Measurements from ENCODE around the gene ETV6.
A peak's percentile ranks its signal among the peaks of the same experiment; 100 is the strongest.

Gene ETV6

DNA sequence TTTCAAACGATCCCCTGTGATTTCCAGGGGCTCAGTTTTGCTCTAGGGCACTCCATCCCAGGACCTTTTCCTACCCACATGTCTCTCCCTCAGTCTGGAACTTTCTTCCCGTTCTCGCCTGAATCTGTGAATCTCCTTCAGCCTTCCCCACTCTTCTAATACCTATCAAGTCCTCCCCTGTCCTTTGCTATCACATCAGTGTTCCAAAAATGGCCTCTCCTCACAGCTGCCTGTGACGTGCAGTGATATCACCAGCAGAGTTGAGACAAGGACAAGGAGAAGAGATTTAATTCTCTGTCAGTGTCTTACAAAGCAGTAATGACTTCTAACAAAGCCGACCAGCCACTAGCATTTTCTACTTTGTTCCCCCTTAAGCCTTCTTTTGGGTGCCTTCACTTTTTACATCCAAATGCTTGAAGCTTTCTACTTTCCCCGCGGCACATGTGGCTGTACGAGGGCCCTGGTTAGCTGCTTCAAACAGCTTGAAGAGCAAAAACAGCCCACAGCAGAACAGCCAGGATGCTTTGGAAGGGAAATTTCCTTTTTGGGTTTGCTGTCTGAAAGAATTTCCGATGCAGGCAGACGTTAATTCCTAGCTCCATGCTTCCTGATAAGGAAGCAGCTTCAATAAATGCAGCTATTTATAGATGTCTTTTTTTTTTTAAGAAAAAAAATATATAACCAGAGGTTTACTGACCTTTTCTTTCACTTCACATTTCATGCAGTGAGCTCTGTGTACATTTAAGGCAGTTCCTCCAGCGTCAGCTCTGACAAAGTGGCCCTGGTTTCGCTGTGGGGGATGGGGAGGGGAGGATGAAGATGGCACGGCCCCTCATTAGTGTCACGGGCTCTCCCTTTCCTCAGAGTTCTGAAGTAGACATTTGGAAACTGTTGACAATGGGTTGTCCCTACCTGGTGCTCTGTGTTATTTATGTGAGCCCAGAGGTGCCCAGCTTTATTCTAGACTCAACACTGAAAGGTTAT lies 109.3 kb downstream of the ETV6 start:
- DNase-seq: peak; percentile 22

DNA sequence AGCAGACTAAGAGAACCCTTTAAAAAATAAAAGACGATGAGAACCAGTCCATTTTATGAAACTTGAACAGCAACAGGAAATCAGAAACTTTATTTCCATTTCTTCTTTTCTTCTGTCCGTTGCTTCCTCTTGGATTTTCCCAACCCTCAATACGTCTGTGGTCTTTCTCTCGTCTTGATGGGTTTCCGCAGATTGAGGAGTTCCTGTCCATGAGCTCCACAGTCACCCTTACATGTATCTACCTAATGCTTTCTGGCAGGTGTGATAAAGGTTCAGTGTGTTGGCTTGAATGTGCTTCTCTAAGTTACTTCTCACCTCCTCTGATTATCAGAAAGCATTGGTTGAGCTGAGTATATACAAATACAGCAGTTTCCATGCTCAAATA lies 110.0 kb downstream of the ETV6 start:
- DNase-seq: no peak

DNA sequence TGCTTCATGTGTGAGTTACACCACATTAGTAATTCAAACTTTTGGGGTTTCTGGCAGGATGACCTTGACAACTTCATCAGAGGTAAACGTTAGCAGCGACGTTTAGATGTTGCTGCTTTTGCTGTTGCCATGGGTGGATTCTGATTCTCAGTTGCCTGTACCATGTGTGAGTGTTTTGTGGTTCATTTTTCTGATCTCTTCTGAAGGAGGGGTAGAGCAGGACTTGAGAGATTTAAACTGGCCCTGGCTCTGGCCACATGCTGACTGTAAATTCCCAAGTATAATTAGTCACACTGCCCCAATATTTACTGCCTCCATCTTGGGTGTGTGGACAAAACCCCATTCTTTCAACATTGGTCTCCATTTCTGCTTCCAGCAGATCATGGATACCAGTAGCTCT lies 110.4 kb downstream of the ETV6 start:
- DNase-seq: no peak

DNA sequence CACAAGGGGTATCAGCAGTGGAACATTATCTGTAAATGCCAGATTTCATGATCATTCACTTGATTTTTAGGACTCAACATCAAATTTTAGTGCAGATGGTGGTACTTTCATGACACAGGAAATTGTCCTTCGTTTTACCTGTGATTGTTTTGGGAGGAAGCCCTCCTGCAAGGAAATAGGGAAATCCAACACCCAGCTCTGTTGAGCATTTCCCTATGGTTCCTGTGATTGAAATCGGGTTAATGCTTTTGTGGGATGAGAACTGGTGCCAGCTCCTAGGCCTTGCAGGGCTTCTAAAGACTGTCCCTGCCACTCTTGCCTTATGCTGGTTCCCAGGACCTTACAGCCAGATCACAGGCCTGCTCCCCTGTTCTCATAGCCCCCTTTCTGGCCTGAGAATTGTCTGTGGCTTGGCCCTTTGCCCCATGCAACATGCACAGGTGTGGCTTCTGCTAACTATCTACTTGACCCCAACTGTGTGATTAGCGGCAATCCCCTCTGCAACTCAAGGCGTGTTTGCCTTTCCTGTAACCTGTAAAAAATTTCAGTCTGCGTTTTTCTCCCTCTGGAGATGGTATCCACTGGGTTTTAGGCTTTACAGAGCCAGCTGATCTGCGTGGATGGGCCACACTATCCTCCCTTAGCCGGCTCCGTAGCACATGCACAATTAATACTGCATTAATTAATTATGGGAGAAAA lies 112.5 kb downstream of the ETV6 start:
- no peak for DNase-seq

DNA sequence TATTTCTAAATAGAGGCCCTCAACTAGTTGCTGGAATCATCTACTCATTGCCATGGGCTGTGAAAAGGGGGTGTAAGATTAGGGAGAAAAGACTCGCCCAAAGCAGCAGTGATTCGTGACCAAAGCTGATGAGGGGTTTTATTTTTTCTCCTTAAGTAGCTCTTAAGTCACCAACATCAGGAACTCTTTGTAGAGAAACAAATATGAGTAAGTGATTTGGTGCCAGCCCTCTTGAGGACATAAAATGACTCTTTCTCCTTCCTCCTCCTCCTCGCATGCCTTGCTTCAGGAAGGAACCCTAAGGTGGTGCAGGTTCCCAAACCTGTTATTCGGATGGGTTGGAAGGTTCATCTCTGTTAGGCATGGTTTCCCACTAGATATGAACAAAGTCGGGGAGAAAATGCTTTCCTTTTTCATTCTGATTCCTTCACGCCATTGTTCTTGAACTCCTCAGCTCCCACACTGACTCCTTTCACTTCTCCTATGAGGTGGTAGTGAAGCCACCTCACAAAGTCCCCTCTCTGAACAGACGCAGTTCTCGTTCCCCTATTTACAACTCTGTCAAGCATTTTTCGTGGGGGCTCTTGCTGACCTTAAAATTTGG lies 113.4 kb downstream of the ETV6 start:
- no peak for DNase-seq

DNA sequence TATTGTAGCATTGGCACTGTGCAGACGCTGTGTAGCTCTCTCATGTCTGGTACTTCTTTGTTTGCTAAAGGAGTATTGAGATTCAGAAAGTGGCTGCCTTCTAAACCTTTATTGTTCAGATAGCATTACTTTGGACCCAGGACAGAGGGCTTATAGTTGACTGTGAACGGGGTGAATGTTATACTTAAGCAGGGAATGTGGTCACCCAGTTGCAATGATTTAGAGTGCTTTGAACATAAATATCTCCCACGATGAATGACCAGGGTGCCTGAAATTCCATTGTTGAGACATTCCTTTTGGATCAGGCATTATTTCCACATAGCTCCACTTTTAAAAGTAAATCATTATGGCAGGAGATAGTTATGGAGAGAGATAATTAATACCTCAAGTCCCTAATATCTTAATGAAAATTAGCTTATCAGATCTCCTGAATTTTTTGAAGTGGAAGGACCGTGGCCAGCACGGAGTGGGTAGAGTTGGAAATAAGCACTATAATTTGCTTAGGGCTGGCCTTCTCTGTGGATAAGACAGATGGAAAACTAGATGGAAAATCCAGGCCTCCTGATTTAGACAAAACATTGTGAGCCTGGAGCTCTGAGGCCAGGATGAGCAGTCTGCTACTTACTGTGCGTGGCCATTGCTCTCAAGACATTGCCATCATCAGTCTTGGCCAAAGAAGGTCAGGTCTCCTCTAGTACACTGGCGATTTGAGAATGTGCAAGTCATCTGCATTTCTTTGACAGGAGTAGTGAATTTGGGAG lies 114.5 kb downstream of the ETV6 start:
- DNase-seq: no peak

DNA sequence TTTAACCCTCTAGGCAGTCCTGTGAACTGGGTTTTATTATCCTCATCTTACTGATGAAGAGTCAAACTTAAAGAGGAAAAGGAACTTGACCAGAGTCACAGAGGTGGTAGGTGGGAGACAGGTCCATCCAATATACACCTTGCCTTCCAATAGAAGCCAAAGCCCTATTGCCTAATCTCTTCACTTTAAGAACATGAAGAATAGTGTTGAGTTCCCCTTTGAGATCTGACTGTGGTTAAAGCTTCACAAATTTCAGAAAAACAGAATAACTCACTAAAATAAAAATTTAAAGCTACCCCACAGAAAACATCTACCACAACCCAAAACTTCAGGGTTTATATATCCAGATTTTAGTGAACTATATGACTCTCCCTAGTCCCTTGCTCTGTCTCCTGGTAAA lies 115.4 kb downstream of the ETV6 start:
- DNase-seq: no peak

DNA sequence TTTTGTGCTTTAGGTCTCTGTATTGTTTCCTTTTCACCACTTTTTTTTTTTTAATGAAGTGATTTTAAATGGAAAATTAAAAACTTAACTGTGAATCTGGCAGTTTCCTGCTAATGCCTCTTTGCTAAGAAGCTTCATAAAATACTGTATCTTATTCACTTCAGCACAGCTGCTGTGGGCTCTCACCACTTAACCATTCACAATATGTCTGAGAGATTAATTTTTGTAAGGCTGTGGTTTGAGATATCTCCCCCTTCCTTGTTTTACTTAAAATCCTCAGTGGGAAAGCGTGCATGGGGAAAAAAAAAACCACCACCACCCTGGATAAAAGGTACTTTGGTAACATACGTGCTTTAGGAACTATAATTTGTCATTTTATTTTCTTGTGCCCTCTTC lies 115.9 kb downstream of the ETV6 start:
- no peak for DNase-seq

DNA sequence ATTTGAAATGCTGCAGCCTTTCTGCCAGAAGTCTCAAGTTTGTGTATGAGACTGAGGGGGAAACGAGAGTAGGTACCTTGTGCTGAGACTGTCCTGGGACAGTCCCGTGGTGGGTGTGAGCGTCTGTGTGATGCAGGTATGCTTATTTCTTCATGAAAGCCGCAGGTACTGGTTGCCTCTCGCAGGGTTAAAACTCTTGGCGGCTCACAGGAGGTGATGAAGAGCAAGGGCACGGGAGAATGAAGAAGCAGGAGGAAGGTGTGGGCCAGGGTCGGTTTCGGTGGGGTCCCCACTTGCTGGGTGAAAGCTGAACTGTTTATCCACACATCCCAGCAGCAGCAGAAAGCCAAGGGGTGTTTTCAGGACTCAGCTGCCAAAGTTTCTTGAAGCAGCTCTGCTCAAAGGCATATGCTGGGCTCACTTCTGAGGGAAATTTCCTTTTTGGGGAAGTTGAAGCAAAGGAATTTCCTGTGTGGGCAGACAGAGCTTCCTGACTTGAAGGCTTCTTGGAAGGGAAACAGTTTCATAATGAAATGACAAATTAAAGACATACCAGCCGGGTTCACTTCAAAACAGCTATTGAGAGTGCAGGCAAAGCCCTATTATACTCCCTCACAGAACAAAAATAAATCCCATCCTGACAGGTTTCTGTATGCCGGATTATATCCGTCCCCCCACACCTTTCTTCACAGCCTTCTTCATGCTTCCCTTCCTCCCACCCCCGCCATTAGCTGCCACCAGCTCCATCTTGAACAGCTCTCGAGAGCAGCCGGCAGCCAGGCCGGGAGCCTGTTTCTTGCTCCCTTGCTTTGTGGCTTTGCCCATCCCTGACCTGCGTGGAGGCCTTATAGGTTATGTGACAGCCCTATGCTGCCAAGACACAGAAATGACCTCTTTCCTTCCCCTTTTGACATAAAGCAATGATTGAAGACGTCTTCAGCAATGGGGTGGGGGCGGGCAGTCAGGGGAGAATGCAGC lies 116.6 kb downstream of the ETV6 start:
- peak; percentile 71 for DNase-seq

DNA sequence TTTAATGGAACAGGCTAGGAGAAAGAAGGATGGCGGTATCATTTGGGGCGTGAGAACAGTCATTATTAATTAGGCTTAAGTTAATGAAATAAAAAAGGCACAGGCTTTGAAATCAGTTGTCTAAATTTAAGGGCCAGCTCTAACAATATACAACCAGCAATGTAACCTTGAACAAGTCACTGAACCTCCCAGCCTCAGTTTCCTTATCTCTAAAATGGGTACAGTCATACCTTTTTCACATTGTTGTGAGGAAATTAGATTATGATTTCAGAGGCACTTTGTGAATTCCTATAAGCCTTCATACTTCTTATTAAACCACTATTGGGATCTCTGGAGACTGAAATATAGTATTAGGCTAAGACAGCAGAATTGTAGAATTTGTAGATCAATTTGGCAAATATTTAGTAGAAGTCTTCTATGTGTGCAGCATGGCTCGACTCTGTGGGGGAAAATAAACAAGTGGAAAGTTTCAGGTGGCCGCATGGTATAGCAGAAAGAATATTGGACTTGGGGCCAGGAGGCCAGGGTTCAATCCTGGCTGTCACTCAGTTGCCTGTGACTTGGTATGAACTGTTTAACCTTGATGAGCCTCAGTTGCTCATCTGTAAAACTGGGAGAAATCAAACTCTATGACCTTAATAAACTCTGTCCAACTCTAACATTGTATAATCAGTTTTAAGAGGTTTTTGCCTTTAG lies 117.7 kb downstream of the ETV6 start:
- no peak for DNase-seq

DNA sequence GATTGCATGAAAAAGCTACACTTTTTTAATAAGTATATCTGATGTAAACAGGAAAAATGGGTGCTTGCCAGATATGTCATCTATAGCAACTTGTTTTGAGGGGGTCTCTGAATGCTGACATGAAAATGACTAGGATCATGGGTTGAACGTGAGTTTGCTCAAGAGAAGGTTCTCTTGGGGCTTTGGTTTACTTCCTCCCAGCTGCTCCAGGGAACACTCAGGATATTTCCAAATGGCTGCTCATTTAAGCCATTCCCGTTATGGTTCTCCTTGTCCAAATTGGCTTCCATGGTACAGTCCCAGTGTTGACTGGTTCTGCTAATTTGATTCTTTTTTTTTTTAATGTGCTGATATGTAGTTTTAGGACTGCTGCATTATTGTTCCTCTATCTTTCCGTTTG lies 118.3 kb downstream of the ETV6 start:
- no peak for DNase-seq

DNA sequence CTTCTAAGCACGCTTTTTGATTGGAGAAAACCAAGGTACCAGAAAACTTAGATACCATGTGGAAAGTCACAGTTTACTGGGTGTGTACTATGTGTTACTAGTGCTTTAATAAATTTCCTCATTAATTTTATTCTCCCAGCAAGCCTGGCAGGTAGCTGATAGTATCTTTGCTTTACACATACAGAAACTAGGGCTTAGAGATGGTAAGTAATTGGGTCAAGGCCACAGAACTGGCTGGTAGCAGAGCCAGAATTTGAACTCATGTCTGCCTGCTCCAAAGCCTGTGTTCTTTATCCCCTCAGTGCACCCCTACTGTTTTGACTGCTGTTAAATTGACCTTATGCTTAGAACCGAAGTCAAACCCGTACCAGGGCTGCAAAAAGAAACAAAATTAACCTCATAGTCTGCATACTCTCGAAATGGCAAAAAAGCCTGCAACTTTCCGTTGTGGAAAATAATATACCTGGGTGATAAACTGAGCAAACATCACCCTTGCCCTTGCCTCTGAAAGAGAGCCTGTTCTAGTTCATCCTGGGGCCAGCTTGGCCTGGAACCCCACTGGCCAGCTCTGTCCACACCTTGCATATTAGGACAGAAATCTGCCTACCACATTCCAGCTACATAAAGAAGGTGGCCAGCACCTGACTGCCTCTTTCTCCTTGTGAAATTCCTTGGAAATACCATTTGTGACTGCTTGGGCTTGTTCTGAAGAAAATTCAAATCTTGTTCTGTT lies 118.9 kb downstream of the ETV6 start:
- no peak for DNase-seq

DNA sequence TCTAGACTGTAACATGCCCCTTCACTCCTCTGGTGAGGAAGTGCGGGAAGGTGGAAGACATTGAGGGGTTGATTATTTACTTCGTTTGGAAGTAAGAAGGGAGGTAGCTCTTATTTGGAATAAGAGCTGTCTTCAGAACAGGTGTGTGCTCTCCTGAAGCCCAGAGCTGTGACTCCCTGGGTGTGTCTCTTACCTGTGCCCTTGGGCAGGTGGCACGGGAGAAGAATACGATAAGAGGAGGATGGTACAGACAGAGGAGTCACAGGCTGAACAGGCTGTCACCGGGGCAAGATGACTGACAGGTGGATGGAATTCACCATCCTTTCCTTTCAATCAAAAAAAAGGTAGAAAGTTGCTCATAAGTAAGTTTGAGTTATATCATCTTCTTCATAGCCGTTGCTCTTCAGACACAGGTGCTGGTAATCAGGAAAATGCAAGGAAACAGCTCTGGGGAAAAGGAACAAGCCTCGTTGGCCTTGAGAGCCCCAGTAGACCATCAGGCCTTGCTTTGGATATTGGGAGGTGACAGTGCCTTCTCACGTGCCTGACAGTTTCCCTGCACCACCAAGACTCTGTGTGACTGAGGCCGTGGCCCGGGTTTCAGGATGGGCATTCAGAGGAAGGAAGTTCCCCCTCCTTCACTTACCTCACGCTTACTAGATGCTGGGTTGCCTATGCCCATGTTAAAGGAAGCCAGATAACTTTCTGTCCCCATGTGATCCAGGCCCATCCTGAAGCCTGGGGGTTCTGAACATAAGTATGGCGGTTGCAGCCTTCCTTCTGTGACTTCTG lies 120.4 kb downstream of the ETV6 start:
- DNase-seq: no peak

DNA sequence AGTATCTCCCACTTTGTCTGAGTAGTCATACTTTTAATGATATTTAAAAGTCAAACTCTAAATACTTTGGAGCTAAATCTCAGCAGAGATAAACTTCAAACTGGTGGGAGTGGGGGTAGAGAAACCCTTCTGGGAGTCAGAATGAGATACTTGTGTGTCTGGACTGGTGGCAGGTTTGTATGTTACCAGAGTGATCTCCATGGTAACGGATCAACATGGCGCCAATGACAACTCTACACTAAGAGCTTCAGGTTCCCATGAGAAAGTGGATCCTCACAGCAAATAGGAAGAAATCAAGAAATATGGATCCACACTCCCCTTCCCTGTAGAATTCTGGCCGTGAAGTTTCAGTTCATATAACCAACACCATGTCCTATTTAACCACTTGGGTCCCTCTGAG lies 121.9 kb downstream of the ETV6 start:
- no peak for DNase-seq

DNA sequence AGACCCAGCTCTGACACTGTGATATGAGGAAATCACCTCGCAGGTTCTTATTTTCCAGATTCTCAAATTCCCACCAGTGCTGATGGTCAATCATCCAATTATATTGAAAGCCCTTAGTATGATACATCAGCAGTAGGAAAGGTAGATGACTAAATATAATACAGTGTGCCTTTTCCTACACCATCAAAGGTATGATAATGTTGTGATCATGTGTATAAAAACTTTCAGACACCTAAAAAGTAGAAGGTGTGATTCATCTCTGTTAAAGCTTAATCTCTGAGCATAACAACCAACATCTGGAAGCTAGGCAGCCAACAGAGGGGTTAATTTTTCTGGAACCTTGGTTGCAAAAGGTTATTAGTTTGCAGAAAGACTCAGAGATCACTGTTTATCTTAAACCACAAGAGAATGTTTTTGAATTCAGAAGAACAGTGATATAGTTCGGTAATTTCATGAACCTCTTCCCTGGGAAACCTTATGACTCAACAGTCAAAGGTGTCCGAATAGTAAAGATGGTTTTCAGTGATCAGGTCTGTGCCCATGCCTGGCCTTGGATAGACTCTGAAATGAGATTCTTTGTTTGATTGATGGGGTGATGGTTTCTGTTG lies 122.5 kb downstream of the ETV6 start:
- DNase-seq: no peak

DNA sequence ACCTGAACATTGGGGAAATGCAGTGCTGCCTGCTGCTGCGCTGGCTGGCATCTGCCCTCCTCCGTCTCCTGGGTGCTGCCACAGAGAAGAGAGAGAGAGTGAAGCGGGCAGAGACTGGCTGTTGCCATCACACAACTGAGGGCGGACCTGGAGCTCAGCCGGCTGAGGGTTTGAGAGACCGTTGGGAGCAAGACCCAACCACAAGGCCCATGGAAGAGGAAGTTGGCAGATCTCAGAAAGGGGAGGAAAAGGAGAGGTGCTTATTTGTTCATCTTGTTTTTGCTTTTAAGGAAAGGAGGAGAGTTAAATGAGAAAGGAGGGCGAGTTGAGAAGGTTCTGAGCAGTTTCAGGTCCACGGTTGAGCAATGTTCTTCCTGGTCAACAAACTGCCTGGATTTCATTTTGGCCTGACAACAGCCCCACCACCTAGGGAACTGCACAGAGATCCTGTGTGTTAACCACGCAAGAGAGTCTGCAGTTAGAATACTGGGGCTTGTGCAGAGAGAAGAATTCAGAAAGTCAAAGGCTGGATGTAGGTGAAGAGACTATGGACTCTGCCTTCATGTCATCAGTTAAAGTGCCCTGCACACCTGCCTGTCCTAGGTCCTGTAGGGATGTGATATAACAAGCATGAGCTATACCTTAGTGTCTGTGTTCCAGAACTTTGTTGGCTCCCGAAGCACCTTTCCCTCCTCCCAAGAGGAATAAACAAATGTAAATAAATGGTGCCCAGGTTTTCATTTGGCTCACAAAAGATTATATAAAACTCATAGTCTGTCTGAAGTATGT lies 124.6 kb downstream of the ETV6 start:
- no peak for DNase-seq

DNA sequence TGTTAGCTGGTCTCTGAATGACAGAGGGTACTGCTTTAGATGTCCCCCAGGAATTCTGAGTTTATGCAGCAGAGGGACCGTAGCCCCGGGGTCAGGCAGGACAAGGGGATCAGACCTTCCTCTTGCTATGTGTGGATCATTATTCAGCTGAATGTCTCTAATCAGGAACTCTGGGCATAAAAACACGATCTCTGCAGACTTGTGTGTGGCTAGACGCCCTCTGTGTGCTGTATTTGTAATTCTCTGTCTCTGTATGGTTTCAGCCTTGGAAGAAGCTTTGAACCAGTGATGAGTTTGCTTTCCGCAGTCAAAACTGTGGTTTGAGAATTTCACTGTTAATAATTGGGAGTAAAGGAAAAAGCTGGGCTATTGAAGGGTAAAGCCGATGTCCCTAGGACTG lies 125.3 kb downstream of the ETV6 start:
- DNase-seq: no peak

DNA sequence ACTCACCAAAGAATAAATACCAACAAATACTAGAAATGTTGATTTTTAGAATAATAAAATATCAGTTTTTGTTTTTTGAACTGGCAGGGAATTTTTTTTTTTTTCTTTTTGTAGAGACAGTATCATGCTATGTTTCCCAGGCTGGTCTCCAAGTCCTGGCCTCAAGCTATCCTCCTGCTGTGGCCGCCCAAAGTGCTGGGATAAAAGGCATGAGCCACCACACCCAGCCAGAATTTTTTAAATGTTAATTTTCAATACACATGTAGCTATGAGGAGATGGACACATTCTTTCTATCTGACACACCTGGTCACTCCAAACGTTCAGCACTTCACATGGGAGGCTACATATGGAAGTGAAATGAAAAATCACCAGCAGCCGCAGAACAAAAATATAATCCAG lies 126.8 kb downstream of the ETV6 start:
- no peak for DNase-seq
